ENCODE data around the gene HDDC2.

The HDDC2 gene

DNA sequence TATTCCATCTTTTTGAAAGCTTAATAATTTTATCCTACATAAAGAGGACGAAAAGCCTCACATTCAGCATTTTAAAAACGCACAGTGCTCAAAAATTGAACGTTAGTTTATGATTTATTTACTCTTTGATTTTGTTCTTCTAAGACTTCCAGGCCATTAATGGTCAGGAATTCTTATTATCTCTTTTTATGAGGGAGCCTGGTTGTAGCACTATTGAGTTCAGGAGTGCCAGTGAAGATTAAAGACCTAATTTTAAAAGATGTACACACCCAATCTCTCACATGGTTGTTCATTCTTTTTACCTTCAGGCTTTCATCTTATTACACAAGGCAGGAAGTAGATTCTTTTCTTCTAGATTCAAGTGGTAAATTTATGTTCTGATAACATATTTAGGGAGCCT, 68.6 kb downstream of the HDDC2 start:
- DNase-seq (ENCODE audit: low spot score), result no peak

DNA sequence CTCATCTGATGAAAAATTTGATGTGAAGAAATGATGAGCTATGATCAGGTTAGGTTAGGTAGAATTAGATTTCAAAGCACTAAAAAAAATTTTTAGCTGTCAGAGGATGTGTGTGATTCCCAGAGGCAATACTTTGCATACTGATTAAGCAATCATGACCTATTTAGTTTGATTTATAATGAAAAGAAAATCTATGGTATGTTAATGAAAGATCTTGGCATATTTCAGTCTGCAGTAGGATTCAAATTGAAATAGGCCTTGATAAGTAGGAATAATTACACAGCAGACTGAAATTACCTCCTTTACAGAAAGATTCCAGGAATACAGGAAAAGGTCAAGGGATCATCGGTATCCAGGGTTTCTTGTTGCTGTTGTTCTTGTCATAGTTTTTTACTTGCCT, 69.3 kb downstream of the HDDC2 start:
- DNase-seq (ENCODE audit: low spot score), result peak; percentile 34

DNA sequence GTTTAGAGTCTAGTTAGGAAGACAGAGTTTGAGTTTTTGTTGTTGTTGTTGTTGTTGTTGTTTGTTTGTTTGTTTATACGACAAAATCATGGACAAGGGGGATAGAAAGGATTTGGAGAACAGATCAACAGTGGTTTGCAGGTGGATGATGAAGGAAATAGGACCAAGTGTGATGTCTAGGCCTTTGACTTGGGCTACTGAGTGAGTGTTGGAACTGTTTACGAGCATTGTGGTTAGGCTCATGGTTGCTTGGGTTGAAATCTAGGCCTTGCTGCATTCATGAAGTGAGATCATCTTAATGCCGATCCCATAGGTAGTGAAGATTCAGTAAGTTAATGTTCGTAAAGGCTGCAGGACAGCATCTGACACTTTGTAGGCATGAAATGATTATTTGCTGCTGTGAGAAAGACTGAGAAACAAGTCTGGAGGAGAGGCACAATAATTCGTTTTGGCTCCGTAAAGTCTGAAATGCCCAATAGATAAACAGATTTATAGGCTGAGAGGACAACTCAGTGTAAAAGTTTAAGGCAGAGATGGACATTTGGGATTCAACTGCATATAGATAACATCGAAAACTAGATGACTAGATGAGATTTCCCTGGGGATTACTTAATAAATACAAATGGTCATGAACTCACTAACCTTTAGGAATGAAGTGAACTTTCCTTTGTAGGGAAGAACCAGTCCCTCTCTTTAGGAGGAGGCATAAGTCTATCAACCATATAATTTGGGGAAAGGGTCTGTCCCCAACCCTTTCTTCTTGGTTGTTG, 70.0 kb downstream of the HDDC2 start:
- DNase-seq (ENCODE audit: low spot score), result no peak

DNA sequence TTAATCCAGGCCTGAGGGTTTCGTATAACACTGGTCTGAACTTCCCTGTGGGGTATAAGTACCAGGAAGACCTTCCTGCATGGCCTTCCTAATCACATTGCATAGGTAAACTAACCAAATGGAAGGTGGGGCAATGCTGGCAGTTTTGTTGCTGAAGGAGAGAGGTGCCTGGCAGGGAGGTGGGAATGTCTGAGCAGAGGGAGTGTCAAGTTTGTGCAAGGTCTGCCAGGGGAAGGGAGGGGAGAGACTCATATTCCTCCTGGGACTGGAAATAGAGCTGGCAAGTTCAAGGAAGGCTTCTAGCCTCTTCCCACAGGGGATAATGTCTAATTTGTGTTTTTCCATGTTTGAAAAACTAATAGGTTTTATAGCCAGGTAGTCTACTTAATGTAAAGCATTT, 70.6 kb downstream of the HDDC2 start:
- DNase-seq (ENCODE audit: low spot score), result no peak

DNA sequence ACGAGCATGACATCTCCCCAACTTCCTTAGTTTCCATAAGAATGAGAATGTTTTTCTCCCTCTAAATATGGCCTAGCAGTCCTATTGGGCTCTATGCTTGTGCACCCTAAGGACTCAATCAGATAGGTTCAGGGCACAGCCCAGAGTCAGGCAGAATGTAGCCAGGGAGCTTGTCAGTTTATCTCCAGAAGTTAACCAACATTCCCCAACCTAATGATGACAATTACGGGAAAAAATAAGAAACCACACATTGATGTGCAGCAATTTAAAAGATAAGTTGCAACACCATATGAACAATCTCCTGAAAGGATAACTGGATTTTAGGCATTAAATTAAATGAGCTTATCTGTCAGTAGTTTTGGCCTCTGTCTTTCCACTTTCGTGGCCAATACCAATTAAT, 71.1 kb downstream of the HDDC2 start:
- DNase-seq (ENCODE audit: low spot score), result no peak

DNA sequence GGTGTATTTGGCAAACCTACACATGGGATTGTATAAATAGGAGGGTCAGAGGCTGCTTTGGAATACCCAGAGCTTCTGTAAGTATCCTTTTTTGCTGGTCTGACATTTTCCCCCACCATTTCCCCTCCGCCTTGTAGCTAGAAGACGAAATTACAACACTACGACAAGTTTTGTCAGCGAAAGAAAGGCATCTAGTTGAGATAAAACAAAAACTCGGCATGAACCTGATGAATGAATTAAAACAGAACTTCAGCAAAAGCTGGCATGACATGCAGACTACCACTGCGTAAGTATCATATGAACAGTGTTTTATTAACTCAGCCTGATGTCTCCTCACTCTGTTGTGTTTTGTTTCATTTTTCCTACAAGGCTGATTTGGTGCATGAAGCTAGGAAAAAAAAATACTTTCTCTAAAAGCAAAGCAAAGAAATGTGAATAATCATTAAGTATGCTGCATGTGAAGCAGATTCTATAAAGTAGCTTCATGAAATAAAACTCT, 72.7 kb downstream of the HDDC2 start:
- DNase-seq (ENCODE audit: low spot score), result no peak

DNA sequence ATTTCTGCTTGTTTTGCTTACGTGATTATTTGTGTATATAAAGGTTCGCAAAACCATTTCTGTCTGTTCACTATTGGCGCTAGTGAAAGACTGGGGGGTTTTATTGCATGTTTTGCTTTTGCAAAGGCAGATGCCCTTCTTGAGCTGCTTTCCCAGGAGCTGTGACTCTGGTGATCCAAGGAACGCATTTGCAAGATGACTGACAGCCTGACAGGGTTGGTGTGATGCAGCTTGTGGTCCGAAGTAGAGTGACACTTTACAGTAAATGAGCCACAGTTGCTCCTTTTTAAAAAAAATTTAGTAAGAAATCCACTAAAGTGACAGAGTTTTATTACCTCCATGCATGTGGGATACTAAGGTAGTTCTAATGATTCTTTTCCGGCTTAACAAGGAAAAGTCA, 74.5 kb downstream of the HDDC2 start:
- no peak for DNase-seq (ENCODE audit: low spot score)
